Liver (tissue), 3 donors: ENCODE measurements around the gene LYSMD2.

Experiments used
- EGR1 ChIP-seq, 2 donors: IDR thresholded peaks; 2 replicates each; pipeline ENCODE4 v1.6.1; 2016 to 2018; ENCODE audit warnings: antibody characterized with exemption in 2 of 2, low read depth in 2 of 2
- FOXA1 ChIP-seq: IDR thresholded peaks from 2 replicates; pipeline ENCODE4 v1.6.1; 2016; ENCODE audit warnings: antibody characterized with exemption
- GABPA ChIP-seq, 2 donors: IDR thresholded peaks in 1 of 2; conservative IDR thresholded peaks in 1 of 2; 2 replicates each; pipeline ENCODE4 v1.6.1; 2016; ENCODE audit warnings: antibody characterized with exemption in 2 of 2, mild to moderate bottlenecking in 1 of 2, moderate library complexity in 1 of 2
- JUND ChIP-seq, 2 donors: IDR thresholded peaks; 2 replicates each; pipeline ENCODE4 v1.6.1; 2016; ENCODE audit warnings: antibody characterized with exemption in 2 of 2
- MAX ChIP-seq: IDR thresholded peaks from 2 replicates; pipeline ENCODE4 v1.6.1; 2016; ENCODE audit warnings: antibody characterized with exemption
- NR2F2 ChIP-seq: IDR thresholded peaks from 2 replicates; pipeline ENCODE4 v1.6.1; 2016; ENCODE audit warnings: antibody characterized with exemption
- RAD21 ChIP-seq, 2 donors: IDR thresholded peaks; 2 replicates each; pipeline ENCODE4 v1.6.1; 2016; ENCODE audit warnings: antibody characterized with exemption in 2 of 2, mild to moderate bottlenecking in 2 of 2
- RXRA ChIP-seq, 2 donors: IDR thresholded peaks; 2 replicates each; pipeline ENCODE4 v1.6.1; 2017 to 2018; ENCODE audit warnings: antibody characterized with exemption in 2 of 2, mild to moderate bottlenecking in 1 of 2
- SP1 ChIP-seq: IDR thresholded peaks from 2 replicates; pipeline ENCODE4 v1.6.1; 2018; ENCODE audit warnings: antibody characterized with exemption, mild to moderate bottlenecking
- TAF1 ChIP-seq: conservative IDR thresholded peaks from 2 replicates; pipeline ENCODE4 v1.6.1; 2016; ENCODE audit warnings: antibody characterized with exemption, mild to moderate bottlenecking
- YY1 ChIP-seq: IDR thresholded peaks from 2 replicates; pipeline ENCODE4 v1.6.1; 2016; ENCODE audit warnings: antibody characterized with exemption, mild to moderate bottlenecking
- TF ChIP-seq, protein P1 (sequence below): fragments of 150-350 bp; IDR thresholded peaks from 2 replicates; pipeline ENCODE4 v1.5.1; 2017; ENCODE audit warnings: improper control_type of control experiment, low read depth, low read length; ENCODE audit not compliant: missing input control
- TF ChIP-seq, protein P2 (sequence below): IDR thresholded peaks from 2 replicates; pipeline ENCODE4 v1.6.1; 2016; ENCODE audit warnings: antibody characterized with exemption, mild to moderate bottlenecking
- TF ChIP-seq, protein P3 (sequence below): IDR thresholded peaks from 2 replicates; pipeline ENCODE4 v1.6.1; 2016; ENCODE audit warnings: antibody characterized with exemption
- donor health status: healthy.
- donor health status: healthy.

GRCh38 chr15:51732646-51733045, 4.8 kb downstream of the LYSMD2 start:
- TF ChIP-seq EGR1 (IDR thresholded peaks at IDR 0.05; ENCODE audit: low read depth in 2 of 2) (no peak), YY1 (no peak), MAX (no peak), GABPA (IDR thresholded peaks at IDR 0.05 in 1 of 2, conservative IDR thresholded peaks at IDR 0.05 in 1 of 2) (no peak), RAD21 (IDR thresholded peaks at IDR 0.05) (no peak), FOXA1 (no peak), RXRA (IDR thresholded peaks at IDR 0.05) (no peak), JUND (IDR thresholded peaks at IDR 0.05) (no peak), NR2F2 (no peak), TAF1 (no peak), SP1 (no peak)
- TF ChIP-seq, protein P1, sequence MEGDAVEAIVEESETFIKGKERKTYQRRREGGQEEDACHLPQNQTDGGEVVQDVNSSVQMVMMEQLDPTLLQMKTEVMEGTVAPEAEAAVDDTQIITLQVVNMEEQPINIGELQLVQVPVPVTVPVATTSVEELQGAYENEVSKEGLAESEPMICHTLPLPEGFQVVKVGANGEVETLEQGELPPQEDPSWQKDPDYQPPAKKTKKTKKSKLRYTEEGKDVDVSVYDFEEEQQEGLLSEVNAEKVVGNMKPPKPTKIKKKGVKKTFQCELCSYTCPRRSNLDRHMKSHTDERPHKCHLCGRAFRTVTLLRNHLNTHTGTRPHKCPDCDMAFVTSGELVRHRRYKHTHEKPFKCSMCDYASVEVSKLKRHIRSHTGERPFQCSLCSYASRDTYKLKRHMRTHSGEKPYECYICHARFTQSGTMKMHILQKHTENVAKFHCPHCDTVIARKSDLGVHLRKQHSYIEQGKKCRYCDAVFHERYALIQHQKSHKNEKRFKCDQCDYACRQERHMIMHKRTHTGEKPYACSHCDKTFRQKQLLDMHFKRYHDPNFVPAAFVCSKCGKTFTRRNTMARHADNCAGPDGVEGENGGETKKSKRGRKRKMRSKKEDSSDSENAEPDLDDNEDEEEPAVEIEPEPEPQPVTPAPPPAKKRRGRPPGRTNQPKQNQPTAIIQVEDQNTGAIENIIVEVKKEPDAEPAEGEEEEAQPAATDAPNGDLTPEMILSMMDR = no peak
- TF ChIP-seq, protein P2, sequence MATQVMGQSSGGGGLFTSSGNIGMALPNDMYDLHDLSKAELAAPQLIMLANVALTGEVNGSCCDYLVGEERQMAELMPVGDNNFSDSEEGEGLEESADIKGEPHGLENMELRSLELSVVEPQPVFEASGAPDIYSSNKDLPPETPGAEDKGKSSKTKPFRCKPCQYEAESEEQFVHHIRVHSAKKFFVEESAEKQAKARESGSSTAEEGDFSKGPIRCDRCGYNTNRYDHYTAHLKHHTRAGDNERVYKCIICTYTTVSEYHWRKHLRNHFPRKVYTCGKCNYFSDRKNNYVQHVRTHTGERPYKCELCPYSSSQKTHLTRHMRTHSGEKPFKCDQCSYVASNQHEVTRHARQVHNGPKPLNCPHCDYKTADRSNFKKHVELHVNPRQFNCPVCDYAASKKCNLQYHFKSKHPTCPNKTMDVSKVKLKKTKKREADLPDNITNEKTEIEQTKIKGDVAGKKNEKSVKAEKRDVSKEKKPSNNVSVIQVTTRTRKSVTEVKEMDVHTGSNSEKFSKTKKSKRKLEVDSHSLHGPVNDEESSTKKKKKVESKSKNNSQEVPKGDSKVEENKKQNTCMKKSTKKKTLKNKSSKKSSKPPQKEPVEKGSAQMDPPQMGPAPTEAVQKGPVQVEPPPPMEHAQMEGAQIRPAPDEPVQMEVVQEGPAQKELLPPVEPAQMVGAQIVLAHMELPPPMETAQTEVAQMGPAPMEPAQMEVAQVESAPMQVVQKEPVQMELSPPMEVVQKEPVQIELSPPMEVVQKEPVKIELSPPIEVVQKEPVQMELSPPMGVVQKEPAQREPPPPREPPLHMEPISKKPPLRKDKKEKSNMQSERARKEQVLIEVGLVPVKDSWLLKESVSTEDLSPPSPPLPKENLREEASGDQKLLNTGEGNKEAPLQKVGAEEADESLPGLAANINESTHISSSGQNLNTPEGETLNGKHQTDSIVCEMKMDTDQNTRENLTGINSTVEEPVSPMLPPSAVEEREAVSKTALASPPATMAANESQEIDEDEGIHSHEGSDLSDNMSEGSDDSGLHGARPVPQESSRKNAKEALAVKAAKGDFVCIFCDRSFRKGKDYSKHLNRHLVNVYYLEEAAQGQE = no peak
- TF ChIP-seq, protein P3, sequence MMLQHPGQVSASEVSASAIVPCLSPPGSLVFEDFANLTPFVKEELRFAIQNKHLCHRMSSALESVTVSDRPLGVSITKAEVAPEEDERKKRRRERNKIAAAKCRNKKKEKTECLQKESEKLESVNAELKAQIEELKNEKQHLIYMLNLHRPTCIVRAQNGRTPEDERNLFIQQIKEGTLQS = no peak
